ENCODE results near the gene SOX3. TPM values are rescaled to one million over a fixed set of nuclear protein-coding genes. Genes with fewer than 3 reads are reported as not detected.

Gene SOX3
- polyA plus RNA-seq, 6 donors from 2014 or later, result not detected

- no peak overlapping the region for H3K4me3 Mint-ChIP-seq
- H3K9me3 Mint-ChIP-seq, result peaks cover 8 to 28% (median 22%) of the 10 kb centered on the region in 7 donors
- no peak overlapping the region for H3K27ac Mint-ChIP-seq
- H3K36me3 Mint-ChIP-seq, result peaks cover 0 to 7% of the 10 kb centered on the region in 2 donors
- no peaks in the 10 kb centered on the region for H3K4me1 Mint-ChIP-seq
- peaks cover 0 to 5% (median 0%) of the 10 kb centered on the region in 3 donors for H3K27me3 Mint-ChIP-seq
- ATAC-seq (ENCODE audit: low read depth in 2 of 2) (no peak), DNase-seq (no peak)
These were observed 26.9 kb downstream of the SOX3 start for GRCh38 chrX:140477987-140478386.

- ATAC-seq (ENCODE audit: low read depth in 2 of 2), result no peak
- no peaks in the 10 kb centered on the region for H3K4me1 Mint-ChIP-seq
- peaks cover 0 to 7% of the 10 kb centered on the region in 2 donors for H3K36me3 Mint-ChIP-seq
- H3K9me3 Mint-ChIP-seq, result peaks cover 4 to 28% (median 18%) of the 10 kb centered on the region in 7 donors
- H3K4me3 Mint-ChIP-seq, result no peak overlapping the region
- H3K27ac Mint-ChIP-seq, result no peak overlapping the region
- H3K27me3 Mint-ChIP-seq, result no peaks in the 10 kb centered on the region
- no peak for DNase-seq
These were observed 29.8 kb downstream of the SOX3 start for GRCh38 chrX:140475025-140475424.

GRCh38 chrX:140467211-140467610 lies 37.7 kb downstream of the SOX3 start:
- Mint-ChIP-seq H3K4me3 (no peak overlapping the region), H3K36me3 (no peaks in the 10 kb centered on the region), H3K27me3 (no peaks in the 10 kb centered on the region), H3K4me1 (no peaks in the 10 kb centered on the region), H3K27ac (no peak overlapping the region), H3K9me3 (peaks cover 0 to 4% (median 0%) of the 10 kb centered on the region in 7 donors)
- no peak for ATAC-seq (ENCODE audit: low read depth in 2 of 2)
- no peak for DNase-seq

Other genes with a start within 250 kb of the SOX3 start
- under 1 TPM in 1 of 6 donors, not detected in 5; 0.25 TPM for gene LINC00632, start 204.7 kb upstream of the SOX3 start, polyA plus RNA-seq (ENCODE audit: low read depth in 6 of 6)

All from naive B cell (primary cell).